Measurements from ENCODE around the gene SUSD4.

The SUSD4 gene

DNA sequence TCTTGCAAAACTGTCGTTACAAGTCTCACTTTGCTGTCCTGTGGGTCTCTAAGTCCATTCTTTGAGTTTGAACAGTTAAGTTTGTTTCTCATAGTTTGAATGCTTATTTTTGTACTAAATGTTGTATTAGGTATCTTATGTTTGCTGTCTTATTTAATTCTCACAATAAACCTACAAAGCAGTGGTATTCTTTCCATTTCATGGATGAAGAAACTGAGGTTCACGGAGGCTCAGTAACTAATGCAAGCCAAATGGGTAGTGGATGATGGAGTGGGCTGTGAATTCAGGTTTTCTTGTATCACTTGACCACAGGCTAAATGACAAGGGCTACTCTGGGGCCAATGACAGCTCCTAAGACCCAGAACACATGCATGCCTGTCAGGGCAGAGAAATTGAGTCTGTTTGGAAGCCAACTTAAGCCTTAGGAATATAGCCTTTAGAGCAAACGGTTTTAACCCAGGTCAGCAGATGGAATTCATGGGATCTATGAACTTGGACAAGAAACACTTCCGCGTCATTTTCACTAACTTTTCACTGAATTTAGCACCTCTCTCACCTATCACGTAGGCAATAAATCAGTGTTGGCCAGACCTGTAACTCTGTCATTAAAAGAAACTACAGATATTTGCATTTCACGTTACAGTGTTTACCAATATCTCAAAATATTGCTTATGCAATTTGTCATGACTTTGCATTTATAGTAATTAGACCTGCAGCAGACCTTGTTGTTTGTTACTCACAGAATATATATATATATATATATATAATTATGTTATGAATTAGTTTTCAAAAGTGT, 153.8 kb downstream of the SUSD4 start:
- no peak for DNase-seq (ENCODE audit: low read depth)

DNA sequence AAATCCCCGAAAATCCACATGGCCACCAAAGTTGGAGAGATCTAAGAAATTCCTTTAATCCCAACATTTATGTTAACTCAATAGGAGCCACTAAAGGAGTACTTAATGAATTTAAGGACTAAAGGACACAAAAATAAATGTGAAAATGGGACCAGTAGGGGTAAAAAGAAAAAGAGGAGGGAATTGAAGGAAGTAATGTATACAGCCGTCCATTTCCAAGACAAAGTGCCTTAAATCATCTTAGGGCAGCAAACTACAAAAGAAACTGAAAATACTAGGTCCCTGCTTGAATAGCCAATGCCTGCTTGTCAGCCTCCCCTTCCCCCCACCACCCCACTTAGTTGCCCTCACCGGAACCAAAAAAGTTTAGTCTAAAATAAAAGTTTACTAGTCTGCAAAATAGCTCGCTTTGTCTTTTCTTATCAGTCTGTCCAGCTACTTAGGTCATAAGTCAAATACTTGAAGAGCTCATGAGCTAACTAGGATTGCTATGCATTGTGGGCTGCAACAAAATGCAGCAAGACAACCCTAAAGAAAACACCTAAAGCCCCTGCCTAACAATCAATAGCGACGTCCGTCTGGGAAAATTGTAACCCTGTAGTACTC, 154.6 kb downstream of the SUSD4 start:
- no peak for DNase-seq (ENCODE audit: low read depth)

DNA sequence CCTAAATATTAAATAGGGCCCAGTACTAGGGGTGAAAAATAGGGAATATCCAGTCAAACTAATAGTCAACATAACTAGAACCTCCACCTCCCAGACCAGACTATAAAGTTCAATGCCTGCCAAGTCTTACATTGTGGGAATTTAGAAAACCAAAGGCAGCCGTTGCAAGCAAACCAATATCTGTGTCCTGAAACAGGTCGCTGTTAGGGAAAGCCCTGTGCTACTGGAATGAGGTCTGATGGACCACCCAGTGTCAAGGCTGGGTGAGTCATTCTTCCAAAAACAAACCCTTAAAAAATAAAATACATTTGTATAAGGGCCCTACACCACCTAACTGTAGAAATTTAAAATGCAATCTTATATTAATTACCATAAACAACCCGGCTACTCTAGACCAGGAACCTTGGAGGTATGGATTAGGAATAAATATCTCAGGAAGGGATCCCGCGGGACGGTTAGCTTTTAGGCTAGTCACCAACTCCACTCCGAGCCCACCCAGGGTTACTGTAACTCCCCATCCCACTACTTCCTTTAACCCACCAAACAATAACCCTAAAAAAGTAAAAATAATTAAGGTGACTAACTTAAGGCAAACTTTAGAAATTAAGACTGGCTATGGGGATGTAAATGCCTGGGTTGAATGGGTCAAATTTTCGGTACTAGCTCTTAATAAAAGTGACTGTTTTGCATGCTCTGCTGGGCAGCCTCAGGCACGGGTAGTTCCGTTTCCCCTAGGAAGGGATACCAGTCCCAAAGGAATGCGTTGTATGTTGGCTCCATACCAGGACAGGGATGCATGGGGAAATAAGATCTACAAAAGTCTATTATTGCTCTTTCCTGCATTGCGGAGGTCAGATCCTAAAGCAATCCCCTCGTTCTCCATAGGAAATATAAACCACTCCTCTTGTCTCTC, 155.6 kb downstream of the SUSD4 start:
- DNase-seq (ENCODE audit: low read depth): no peak

DNA sequence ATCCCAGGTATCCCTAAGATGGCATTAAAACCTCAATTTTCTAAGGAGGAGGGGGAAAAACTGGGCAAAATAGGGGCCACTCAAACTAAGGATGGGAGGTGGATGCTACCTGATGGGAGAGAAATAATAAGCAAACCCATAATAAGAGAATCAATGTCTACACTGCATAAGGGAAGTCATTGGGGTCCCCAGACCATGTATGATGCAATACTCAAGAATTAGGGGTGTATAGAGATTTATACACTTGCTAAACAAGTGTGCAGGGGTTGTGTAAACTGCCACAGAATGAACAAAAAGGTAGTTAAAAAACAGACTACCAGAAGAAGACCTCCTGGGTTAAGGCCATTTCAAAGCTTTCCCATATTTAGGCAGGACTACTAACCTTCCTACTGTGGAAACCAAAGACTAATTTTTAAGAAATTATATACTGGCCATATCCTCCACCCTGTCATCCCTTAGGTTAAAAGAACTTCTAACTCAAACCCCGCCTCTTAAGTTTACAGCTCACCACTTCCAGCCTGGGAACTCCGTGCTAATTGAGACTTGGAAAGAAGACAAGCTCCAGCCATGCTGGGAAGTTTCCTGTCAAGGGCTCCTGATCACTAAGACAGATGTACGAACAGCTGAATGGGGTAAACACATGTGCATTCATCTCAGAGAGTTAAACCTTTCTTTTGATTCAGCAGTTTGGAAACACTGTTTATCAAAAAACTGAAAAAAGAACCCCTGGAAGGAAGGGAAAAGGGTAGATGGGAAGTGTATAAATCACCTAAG, 156.5 kb downstream of the SUSD4 start:
- no peak for DNase-seq (ENCODE audit: low read depth)

DNA sequence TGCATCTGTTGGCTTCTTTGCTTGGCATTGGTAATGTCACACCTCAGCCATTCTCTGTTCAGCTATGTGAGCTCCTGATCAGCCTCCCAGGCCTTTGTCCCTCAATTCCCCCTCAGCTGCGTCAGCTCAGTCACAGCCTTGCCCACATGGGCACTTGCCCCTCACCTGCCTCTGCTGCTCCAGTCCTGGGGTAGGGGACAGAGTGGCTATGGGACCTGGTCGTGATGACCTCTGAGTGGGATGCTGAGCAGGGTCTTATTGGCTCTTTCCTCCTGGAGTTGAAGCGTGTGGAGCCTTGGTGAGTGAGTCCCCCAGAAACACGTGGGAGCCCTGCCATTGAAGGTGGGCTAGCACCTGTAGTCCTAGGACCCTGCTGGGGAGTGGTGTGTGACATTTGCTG, 159.6 kb downstream of the SUSD4 start:
- no peak for DNase-seq (ENCODE audit: low read depth)

DNA sequence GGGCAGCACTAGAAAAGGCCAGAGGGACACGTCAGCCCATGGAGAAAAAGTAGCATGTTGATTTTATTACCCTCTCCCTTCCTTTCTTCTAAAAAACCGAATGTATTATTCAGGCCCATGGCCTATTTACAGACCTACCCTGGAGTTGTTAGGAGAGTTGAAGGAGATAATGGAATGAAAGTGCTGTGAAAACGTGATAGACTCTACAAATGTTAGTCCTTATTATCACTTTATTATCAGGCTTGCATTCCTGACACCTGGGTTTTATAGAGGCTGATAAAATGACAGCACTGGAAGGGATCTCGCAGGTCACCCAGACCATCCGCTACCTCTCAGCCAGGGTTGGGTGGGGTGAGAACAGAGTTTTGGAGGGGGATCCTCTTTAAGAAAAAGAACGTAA, 160.3 kb downstream of the SUSD4 start:
- DNase-seq (ENCODE audit: low read depth): no peak

DNA sequence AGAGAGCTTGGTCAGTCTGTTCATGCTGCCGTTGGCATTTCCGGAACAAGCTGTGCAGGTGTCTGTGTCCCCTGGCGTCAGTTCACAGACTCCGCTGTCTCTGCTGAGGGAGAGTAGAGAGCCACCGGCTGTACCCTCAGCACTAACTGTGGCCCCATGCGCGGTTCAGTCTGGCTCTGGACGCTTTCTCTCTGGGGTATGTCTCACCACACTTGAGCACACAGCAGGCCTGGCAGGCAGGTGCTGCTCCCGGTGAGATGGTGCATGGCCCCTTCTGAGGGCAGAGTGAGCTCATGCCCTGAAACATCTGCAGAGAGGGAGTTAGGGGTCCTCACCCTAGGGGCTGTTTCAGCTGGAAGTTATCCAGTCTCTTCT, 161.0 kb downstream of the SUSD4 start:
- no peak for DNase-seq (ENCODE audit: low read depth)

DNA sequence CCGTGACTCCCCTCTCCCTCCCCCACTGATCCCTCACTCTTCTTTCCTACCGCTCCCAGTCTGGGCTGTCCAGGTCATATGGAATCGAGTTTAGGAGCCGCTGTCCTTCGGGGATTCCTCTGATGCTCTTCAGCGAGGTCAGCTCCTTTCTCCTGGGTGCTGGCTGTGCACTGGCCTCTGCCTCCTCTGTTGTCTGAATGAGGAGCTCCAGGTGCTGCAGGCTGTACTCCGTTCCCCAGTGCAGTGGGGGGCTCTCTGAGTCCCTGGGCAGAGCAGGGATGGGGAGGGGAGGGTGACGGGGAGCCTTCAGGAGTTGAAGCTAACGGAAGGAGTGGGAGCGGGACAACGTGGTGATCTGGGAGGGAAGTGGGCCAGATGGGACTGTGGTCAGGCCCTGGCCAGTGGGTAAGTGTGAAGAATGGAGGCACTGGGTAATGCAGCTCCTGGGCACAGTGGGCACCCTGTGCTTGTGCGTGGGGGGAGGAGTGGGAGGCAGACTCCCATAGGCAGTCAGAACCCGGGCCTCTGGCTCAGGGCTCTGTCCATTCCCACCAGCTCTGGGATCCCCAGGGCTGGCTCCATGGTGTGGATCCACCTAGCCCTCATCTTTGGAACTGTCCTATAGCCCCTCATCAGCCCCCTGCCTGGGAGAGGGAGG, 161.5 kb downstream of the SUSD4 start:
- no peak for DNase-seq (ENCODE audit: low read depth)

DNA sequence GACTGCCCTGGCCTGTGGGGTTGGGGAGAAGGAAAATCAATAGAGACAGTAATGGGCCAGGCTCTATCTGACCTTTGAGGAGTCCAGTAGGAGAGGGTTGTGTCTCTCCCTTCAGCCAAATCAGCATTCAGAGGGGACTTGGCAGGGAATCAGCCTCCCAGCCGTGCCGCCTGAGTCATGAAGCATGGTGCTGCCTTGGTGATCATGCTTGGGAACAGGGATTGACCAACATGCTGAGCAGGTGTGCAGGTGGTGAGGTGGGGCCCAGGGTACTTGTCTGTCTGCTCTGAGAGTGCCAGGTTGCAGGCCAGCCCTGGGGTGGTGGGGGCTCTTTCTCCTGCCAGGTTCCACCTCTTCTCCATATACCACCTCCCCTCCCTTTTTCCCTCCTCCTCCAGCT, 162.0 kb downstream of the SUSD4 start:
- DNase-seq (ENCODE audit: low read depth): no peak

DNA sequence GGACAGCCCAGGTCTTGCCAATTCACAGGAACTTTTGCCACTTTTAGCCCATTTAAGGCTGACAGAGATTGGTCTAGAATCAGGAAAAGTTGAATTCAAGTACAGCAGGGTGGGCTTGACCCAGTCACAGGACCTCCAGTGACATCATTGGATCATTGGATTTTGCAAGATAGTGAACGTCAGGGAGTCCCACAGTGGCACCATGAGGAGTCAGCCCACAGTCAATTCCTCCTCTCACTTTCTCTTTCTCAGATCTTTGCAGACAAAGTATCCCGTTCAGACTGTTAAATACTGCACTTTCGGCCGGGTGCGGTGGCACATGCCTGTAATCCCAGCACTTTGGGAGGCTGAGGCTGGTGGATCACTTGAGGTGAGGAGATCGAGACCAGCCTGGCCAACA, 163.1 kb downstream of the SUSD4 start:
- no peak for DNase-seq (ENCODE audit: low read depth)

DNA sequence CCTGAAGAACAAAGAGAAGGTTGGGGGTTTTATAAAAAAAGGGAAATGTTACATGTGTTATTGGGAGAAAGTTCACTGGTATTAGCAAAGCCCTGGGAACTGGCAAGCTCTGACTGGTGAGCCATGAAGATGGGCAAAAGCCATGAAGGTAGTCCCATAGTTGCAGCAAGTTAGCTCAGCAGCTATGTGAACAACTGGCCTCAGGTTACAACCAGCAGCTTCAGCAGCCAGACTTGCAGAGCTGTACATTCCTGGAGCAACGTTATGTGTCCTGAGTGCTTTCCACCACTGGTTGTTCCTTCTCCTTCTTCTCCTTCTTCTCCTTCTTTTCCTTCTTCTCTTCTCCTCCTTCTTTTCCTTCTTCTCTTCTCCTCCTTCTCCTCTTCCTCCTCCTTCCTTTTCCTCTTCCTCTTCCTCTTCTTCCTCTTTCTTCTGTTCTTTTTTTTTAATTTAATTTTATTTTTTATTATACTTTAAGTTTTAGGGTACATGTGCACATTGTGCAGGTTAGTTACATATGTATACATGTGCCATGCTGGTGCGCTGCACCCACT, 164.8 kb downstream of the SUSD4 start:
- no peak for DNase-seq (ENCODE audit: low read depth)

DNA sequence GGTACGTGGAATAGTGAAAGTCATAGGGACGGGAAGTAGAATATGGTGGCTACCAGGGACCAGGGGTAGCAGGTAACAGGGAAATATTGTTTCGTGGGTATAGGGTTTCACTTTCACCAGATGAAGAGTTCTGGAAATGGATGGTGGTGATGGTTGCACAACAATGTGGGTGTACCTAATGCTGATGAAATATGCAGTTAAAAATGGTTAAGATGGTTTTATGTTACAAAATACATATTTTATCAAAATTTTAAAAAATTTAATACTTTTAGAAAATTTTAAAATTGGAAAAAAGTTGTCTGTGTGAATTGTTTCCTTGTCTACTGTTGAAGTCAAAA, 165.4 kb downstream of the SUSD4 start:
- DNase-seq (ENCODE audit: low read depth): no peak

DNA sequence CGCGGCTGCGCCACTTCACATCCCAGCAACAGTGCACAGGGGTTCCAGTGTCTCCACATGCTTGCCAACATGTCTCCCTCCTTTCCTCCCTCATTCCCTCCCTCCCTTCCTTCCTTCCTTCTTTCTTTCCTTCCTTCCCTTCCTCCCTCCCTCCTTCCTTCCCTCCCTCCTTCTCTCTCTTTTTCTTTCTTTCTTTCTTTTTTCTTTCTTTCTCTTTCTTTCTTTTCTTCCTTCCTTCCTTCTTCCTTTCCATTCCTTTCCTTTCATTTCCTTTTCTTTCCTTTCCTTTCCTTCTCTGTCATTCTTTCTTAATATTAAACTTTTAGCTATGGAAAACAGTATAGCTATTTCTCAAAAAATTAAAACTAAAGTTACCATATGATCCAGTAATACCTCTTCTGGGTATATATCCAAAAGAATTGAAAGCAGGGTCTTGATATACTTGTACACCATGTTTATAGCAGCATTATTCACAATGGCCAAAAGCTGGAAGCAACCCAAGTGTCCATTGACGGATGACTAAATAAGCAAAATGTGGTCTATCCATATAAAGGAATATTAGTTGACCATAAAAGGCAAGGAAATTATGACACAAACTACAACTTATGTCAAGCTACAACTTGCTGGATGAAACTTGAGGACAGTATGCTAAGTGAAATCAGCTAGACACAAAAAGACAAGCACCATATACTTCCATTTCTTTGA, 165.9 kb downstream of the SUSD4 start:
- no peak for DNase-seq (ENCODE audit: low read depth)

DNA sequence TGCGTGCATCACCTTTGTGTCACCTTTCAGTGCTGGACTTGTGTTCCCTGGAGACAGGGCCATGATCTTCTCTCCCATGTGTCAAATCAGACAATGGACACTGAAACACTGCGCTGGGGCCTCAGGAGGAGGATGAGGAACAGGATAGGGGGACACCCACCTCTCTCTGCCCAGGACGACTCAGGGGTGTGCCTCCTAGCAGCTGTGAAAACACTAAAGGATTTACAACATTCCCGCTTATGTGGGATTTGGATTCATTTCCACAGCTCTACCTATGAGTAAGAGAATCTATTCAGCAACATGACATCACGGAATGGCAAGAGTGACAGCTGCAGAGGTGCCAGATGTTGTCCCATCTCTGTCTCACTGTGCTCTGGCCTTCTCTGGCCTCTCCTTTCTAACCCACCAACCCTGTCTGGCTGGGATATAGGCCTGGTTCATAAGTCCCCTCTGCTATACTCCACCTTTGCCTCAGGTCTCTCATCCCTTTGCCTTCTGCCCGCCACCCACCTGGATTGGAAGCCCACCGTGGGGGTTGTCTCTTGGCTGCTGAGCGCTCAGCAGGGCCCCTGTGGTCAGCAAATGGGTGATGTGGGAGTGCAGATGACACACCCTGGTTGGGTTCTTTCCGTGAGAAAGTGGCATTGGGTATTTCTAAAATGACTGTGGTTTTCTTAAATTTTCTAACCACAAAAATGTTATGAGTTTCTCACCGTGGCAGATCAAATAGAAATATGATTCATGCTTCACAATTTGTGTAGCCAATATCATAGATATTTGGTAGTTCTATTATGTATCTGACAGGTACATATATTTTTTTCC, 173.9 kb downstream of the SUSD4 start:
- DNase-seq (ENCODE audit: low read depth): peak; percentile 22

DNA sequence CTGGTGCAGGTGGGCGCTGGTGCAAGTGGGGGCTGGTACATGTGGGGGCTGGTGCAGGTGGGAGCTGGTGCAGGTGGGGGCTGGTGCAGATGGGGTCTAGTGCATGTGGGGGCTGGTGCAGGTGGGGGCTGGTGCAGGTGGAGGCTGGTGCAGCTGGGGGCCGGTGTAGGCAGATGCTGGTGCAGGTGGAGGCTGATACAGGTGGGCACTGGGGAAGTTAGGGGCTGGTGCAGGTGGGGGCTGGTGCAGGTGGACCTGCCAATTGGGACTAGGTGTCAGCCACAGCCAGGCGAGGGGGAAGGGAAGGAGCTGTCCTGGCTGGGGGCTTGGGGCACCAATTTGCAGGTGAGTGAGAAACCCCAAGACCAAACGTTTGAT, 174.5 kb downstream of the SUSD4 start:
- no peak for DNase-seq (ENCODE audit: low read depth)

DNA sequence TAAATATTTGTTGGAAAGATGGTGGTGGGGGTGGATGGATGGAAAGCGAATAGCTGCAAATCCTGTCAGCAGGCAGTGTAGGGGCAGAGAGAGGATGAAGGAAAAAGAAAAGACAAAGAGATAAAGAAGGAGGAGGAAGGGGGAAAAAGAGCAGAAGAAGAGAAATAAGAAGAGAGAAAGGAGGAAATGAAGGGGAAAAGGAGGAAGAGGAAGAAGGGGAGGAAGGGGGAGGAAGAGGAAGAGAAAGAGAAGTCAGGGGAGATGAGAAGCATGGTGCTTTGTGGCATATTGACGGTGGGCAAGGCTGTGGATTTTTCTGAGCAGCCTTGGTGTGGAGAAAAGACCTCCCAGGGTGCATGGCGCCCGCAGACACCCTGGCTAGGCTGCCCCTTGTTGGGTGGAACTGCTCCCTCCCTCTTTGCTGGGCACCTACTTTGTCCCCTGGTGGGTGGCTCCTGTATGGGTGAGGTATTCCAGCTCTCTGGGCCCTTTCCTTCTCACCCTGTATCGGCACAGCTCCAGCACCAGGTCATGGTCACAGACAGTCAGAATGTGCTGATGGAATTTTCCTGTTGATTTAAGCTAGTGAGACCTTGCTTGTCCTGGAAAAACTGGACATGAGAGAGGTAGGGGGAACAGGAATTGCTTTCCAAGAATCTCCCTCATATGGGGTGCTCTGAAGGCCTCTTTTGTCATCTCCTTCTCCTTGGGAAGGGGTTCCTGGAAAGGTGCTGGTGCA, 175.2 kb downstream of the SUSD4 start:
- DNase-seq (ENCODE audit: low read depth): no peak

DNA sequence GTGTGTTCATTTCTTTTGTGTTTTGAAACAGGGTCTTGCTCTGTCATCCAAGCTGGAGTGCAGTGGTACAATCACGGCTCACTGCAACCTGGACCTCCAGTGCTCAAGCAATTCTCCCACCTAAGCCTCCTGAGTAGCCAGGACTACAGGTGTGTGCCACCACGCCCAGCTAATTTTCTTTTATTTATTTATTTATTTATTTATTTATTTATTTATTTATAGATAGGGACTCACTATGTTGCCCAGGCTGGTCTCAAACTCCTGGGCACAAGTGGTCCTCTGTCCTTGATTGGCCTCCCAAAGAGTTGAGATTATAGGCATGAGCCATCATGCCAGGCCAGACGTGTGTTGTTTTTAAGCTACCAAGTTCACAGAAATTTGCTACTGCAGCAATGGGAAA, 177.2 kb downstream of the SUSD4 start:
- DNase-seq (ENCODE audit: low read depth): no peak

DNA sequence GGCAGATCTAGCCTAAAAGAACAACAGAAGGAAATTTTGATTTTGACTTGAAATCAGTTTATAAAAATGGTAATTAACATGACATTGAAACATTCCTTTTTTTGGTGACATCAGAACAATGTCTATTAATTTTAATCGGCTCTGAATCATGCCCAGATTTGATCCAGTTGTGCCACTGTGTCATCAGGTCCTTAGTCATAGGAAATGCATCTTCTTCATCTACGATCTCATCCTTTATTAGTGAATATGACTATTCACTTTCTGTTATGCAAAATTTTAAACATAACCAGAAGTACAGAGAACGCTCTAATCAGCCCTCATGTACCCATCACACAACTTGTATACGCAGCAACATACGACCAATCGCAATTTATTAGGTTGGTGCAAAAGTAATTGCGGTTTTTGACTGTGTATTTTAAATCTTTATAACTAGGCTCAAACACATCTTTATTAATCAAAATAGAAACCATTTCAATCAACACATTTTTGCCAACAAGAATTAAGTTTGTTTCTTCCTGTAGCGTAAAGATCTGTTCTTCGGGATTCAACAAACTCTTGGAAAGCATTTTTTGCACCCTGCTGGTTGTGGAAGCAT, 180.6 kb downstream of the SUSD4 start:
- DNase-seq (ENCODE audit: low read depth): no peak

All from activated T-helper 9 cell treated with anti-CD3 and anti-CD28 coated beads, Interleukin-2, amount 50 U/mL, for 16 hours (primary cell).